Neuronal stem cell (in vitro differentiated cells): ENCODE results near the gene NQO1.

Experiments used
- DNase-seq: peaks from one replicate; pipeline ENCODE4 v3.0.0-alpha.2; 2013; ENCODE audit warnings: low spot score
- H2AFZ ChIP-seq: one replicate; pipeline ENCODE4 v1.6.1; 2013; ENCODE audit warnings: mild to moderate bottlenecking, low read length, inconsistent platforms
- H2AK5ac ChIP-seq: 2 replicates; pipeline ENCODE4 v1.6.1; 2013; ENCODE audit warnings: low read depth, mild to moderate bottlenecking, inconsistent platforms, low read length, moderate library complexity, mixed read lengths
- H2BK120ac ChIP-seq: 2 replicates; pipeline ENCODE4 v1.6.1; 2013; ENCODE audit warnings: low read depth, mild to moderate bottlenecking, inconsistent platforms, low read length, moderate library complexity, mixed read lengths
- H2BK12ac ChIP-seq: one replicate; pipeline ENCODE4 v1.6.1; 2013; ENCODE audit warnings: low read length, inconsistent platforms
- H2BK15ac ChIP-seq: 2 replicates; pipeline ENCODE4 v1.6.1; 2013; ENCODE audit warnings: mild to moderate bottlenecking, low read length, inconsistent platforms, mixed read lengths
- H2BK5ac ChIP-seq: one replicate; pipeline ENCODE4 v1.6.1; 2013; ENCODE audit warnings: inconsistent platforms, mild to moderate bottlenecking, low read length, moderate library complexity
- H3K14ac ChIP-seq: one replicate; pipeline ENCODE4 v1.6.1; 2013; ENCODE audit warnings: low read length, inconsistent platforms
- H3K18ac ChIP-seq: 2 replicates; pipeline ENCODE4 v1.6.1; 2013; ENCODE audit warnings: low read length, inconsistent platforms
- H3K23ac ChIP-seq: 2 replicates; pipeline ENCODE4 v1.6.1; 2013; ENCODE audit warnings: low read depth, mild to moderate bottlenecking, mixed read lengths, low read length, inconsistent platforms; ENCODE audit not compliant: poor library complexity
- H3K27ac ChIP-seq: replicated peaks from 3 replicates; pipeline ENCODE4 v1.5.1; 2013; ENCODE audit warnings: low read length, inconsistent platforms
- H3K27me3 ChIP-seq, 3 experiments: 2 replicates each; pipeline ENCODE4 v1.6.1; 2013; ENCODE audit warnings: low read length in 3 of 3, mild to moderate bottlenecking in 2 of 3, inconsistent platforms in 1 of 3, low read depth in 1 of 3, mixed read lengths in 1 of 3, moderate library complexity in 1 of 3; ENCODE audit not compliant: control insufficient read depth in 3 of 3, insufficient read depth in 3 of 3
- H3K36me3 ChIP-seq, 2 donors: replicated peaks in 1 of 2; 2 replicates each; pipeline ENCODE4 v1.6.1; 2013; ENCODE audit warnings: low read length in 2 of 2; ENCODE audit not compliant: control insufficient read depth in 2 of 2, insufficient read depth in 2 of 2
- H3K4ac ChIP-seq: 2 replicates; pipeline ENCODE4 v1.6.1; 2013; ENCODE audit warnings: inconsistent platforms, mild to moderate bottlenecking, low read length, moderate library complexity
- H3K4me1 ChIP-seq, 2 donors: 1 replicate in 1 of 2; 2 replicates in 1 of 2; pipeline ENCODE4 v1.6.1; 2013; ENCODE audit warnings: low read length in 2 of 2, low read depth in 1 of 2; ENCODE audit not compliant: control insufficient read depth in 2 of 2, insufficient read depth in 1 of 2
- H3K4me2 ChIP-seq: one replicate; pipeline ENCODE4 v1.6.1; 2013; ENCODE audit warnings: mild to moderate bottlenecking, low read length, inconsistent platforms; ENCODE audit not compliant: insufficient read depth, poor library complexity, severe bottlenecking
- H3K4me3 ChIP-seq, 2 donors: 2 replicates each; pipeline ENCODE4 v1.5.1; 2013; ENCODE audit warnings: low read length in 2 of 2, mild to moderate bottlenecking in 2 of 2, inconsistent platforms in 1 of 2, moderate library complexity in 1 of 2
- H3K79me1 ChIP-seq: one replicate; pipeline ENCODE4 v1.6.1; 2013; ENCODE audit warnings: low read depth, mild to moderate bottlenecking, inconsistent platforms, low read length, moderate library complexity
- H3K9ac ChIP-seq: one replicate; pipeline ENCODE4 v1.6.1; 2013; ENCODE audit warnings: mild to moderate bottlenecking, low read depth, low read length, inconsistent platforms; ENCODE audit not compliant: poor library complexity
- H3K9me3 ChIP-seq, 2 donors: replicated peaks in 1 of 2; 2 replicates each; pipeline versions ENCODE3 to v1.6.1; 2013; ENCODE audit warnings: low read length in 2 of 2, mild to moderate bottlenecking in 2 of 2, inconsistent platforms in 1 of 2, low read depth in 1 of 2, mixed read lengths in 1 of 2, moderate library complexity in 1 of 2; ENCODE audit not compliant: control insufficient read depth in 2 of 2, insufficient read depth in 1 of 2
- H4K8ac ChIP-seq: one replicate; pipeline ENCODE4 v1.6.1; 2013; ENCODE audit warnings: low read depth, mild to moderate bottlenecking, inconsistent platforms, low read length, moderate library complexity
- H4K91ac ChIP-seq: one replicate; pipeline ENCODE4 v1.6.1; 2013; ENCODE audit warnings: low read length, low read depth, mild to moderate bottlenecking, inconsistent platforms; ENCODE audit not compliant: poor library complexity
- whole genome bisulfite sequencing, 2 donors: extraction: QIAGEN DNeasy Blood & Tissue Kit; methylation state at CpG; one replicate each; pipeline ENCODE4 v1.1.7; 2013; ENCODE audit warnings: missing lambda C conversion rate in 2 of 2, mixed read lengths in 1 of 2; ENCODE audit not compliant: insufficient read length in 2 of 2, insufficient replicate concordance in 1 of 2; ENCODE audit errors: extremely low coverage in 2 of 2; 5-methylcytosine and 5-hydroxymethylcytosine counted together

The NQO1 gene

DNA sequence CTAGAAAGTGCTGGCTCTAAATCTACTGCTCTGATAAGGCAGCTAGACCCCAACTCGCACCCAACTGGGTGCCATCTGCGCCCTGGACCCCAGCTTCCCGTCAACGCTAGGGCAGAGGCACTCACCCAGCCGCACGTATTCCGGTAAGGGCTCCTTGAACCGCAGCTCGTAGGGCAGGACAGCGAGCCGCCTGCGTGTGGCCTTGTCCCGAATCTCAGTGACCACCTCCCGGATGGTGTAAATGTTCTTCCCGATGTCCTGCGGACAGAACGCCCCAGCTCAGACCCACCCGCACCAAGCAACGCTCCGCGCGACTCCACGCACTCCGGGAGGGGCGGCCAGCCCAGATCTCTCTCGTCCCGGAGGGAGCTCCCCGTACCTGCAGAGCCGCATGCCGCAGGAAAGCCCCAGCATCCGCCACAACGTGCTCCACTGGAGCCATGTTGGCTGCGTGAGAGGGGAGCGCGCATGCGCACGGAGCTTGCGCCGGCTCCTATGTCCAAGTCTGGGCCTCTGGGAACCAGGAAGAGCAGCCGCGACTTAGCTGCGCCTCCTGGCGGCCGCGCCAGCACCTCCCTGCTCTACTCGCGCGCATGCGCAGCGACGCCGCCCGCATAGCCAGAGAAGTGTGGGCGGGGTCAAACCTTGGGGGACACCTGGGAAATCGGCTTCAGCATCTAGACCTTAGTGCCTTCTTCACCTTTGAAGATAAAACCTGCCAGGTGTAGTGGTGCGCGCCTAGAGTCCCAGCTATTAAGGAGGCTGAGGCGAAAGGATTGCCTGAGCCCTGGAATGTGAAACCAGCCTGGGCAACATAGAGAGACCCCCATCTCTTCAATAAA, 28.3 kb upstream of the NQO1 start, which contains the start of gene NOB1:
TSS of gene NOB1 (minus strand) at position 458 of the 842 bp plus-strand sequence. CDS start at position 442, 16 bp downstream.
- Histone ChIP-seq H2BK5ac (peak within 1 kb of the TSS; percentile 30), H2BK15ac (no peak within 1 kb of the TSS), H3K27me3 (no peaks in the 10 kb centered on the region), H2BK12ac (no peak within 1 kb of the TSS), H3K27ac (no peak within 1 kb of the TSS), H3K4me2 (peak within 1 kb of the TSS; percentile 54), H2BK120ac (no peak within 1 kb of the TSS), H3K9ac (peak within 1 kb of the TSS; percentile 99), H3K79me1 (peaks cover 8% of the 10 kb centered on the region), H3K36me3 (peaks cover 6 to 36% of the 10 kb centered on the region in 2 donors), H4K91ac (no peak within 1 kb of the TSS), H2AFZ (peak within 1 kb of the TSS; percentile 92), H3K9me3 (no peaks in the 10 kb centered on the region), H3K14ac (no peak within 1 kb of the TSS), H3K4me1 (peaks cover 0 to 3% of the 10 kb centered on the region in 2 donors), H3K4me3 (peak within 1 kb of the TSS; percentile 89 to 90), H3K18ac (peak within 1 kb of the TSS; percentile 91), H4K8ac (peak within 1 kb of the TSS; percentile 58), H2AK5ac (peak within 1 kb of the TSS; percentile 20), H3K4ac (no peak within 1 kb of the TSS), H3K23ac (peak within 1 kb of the TSS; percentile 86)
- no CpG with 5 or more reads among the region's 58 CpGs for WGBS, 2 donors
- DNase-seq, result peak; percentile 98

DNA sequence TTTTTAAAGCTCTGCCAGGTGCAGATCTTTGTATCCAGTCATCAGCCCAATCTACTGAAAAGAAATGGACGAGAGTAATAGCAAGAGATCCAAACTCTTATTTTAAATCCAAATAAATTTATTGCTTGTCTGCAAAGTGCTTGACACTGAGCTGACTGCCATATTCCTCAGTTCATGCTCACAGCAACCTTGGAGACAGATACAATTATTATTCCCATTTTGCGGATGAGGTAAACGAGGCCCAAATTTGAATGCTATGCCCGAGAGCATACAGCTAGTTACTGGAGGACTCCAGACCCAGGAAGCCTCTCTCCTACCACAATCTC, 27.7 kb upstream of the NQO1 start:
- Histone ChIP-seq H3K27me3 (no peaks in the 10 kb centered on the region), H2BK12ac (no peak overlapping the region), H2BK15ac (no peak overlapping the region), H3K9ac (peak overlapping the region; percentile 99), H4K8ac (no peak overlapping the region), H3K4me2 (peak overlapping the region; percentile 41), H3K23ac (peak overlapping the region; percentile 86), H3K18ac (no peak overlapping the region), H2BK120ac (no peak overlapping the region), H3K79me1 (peaks cover 8% of the 10 kb centered on the region), H2AFZ (peak overlapping the region; percentile 92), H2BK5ac (no peak overlapping the region), H3K36me3 (peaks cover 10 to 42% of the 10 kb centered on the region in 2 donors), H4K91ac (no peak overlapping the region), H3K4me1 (peaks cover 0 to 3% of the 10 kb centered on the region in 2 donors), H3K14ac (no peak overlapping the region), H2AK5ac (no peak overlapping the region), H3K4me3 (peak overlapping the region; percentile 89 to 90), H3K4ac (no peak overlapping the region), H3K27ac (no peak overlapping the region), H3K9me3 (no peaks in the 10 kb centered on the region)
- WGBS, 2 donors, result no CpG with 5 or more reads among the region's 4 CpGs
- no peak for DNase-seq

DNA sequence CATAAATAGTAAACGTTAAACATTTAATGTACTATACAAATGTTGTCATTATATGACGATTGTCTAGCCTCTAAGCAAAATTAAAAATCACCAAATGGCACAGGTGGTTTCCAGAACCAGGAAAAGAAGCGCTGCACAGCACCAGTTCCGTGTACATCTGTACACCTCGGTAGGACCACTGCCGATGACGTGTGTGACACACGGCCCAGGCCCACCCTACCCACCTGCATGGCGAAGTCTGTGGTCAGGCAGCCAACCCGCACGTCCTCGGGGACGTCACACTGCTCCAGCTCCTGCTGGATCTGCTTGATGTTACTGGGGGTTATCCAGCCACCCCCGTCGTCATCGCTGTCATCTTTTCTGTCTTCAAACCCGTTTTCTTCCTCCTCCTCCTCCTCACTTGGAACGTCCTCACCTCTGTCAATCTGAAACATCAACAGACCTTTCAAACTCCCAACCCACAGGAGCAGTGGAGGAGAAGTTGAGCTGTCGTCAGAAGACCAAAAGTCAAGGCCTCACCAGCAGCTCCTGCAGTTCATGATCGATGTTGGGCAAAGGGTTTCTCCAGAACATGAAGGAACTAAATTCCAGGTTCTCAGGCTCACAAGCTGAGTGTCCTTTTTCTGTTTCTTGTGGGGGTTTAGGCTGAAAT, 22.5 kb upstream of the NQO1 start:
- no CpG with 5 or more reads among the region's 20 CpGs for WGBS, 2 donors
- no peak overlapping the region for H3K23ac ChIP-seq
- no peak overlapping the region for H2AK5ac ChIP-seq
- no peak overlapping the region for H4K8ac ChIP-seq
- no peak overlapping the region for H3K14ac ChIP-seq
- no peak overlapping the region for H4K91ac ChIP-seq
- no peak overlapping the region for H3K9ac ChIP-seq
- no peak for DNase-seq
- H3K9me3 ChIP-seq, result no peaks in the 10 kb centered on the region
- no peaks in the 10 kb centered on the region for H3K27me3 ChIP-seq
- peaks cover 6% of the 10 kb centered on the region for H3K79me1 ChIP-seq
- H2BK12ac ChIP-seq, result no peak overlapping the region
- peaks cover 0 to 3% of the 10 kb centered on the region in 2 donors for H3K4me1 ChIP-seq
- no peak overlapping the region for H3K4ac ChIP-seq
- no peak overlapping the region for H3K27ac ChIP-seq
- H2BK120ac ChIP-seq, result no peak overlapping the region
- no peak overlapping the region for H2AFZ ChIP-seq
- H3K36me3 ChIP-seq, result peaks cover 50 to 95% of the 10 kb centered on the region in 2 donors
- no peak overlapping the region for H3K4me3 ChIP-seq
- no peak overlapping the region for H3K4me2 ChIP-seq
- no peak overlapping the region for H3K18ac ChIP-seq
- no peak overlapping the region for H2BK5ac ChIP-seq
- H2BK15ac ChIP-seq, result no peak overlapping the region

DNA sequence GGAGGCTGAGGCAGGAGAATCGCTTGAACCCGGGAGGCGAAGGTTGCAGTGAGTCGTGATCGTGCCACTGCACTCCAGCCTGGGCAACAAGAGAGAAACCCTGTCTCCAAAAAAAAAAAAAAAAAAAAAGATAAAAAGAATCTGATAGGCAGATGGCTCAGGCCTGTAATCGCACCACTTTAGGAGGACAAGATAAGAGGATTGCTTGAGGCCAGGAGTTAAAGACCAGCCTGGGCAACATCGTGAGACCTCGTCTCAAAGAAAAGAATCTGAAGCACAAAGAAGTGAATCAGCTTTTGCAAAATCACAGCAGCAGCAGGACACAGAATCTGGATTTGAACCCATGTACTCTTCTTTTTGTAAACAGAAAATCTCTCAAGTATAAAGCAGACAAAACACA, 20.8 kb upstream of the NQO1 start:
- no peaks in the 10 kb centered on the region for H3K4me1 ChIP-seq
- H3K9ac ChIP-seq, result no peak overlapping the region
- no peak overlapping the region for H2AK5ac ChIP-seq
- H2BK120ac ChIP-seq, result no peak overlapping the region
- H3K14ac ChIP-seq, result no peak overlapping the region
- H4K91ac ChIP-seq, result no peak overlapping the region
- no peaks in the 10 kb centered on the region for H3K9me3 ChIP-seq
- H3K23ac ChIP-seq, result no peak overlapping the region
- H3K27me3 ChIP-seq, result no peaks in the 10 kb centered on the region
- H2AFZ ChIP-seq, result no peak overlapping the region
- DNase-seq, result no peak
- H3K36me3 ChIP-seq, result peaks cover 60 to 99% of the 10 kb centered on the region in 2 donors
- no peak overlapping the region for H3K4me3 ChIP-seq
- peaks cover 6% of the 10 kb centered on the region for H3K79me1 ChIP-seq
- H2BK12ac ChIP-seq, result no peak overlapping the region
- no peak overlapping the region for H4K8ac ChIP-seq
- no peak overlapping the region for H2BK15ac ChIP-seq
- H3K18ac ChIP-seq, result no peak overlapping the region
- H3K27ac ChIP-seq, result no peak overlapping the region
- H2BK5ac ChIP-seq, result no peak overlapping the region
- no peak overlapping the region for H3K4ac ChIP-seq
- WGBS, 2 donors, result no CpG with 5 or more reads among the region's 8 CpGs
- H3K4me2 ChIP-seq, result no peak overlapping the region
